ENCODE data around the gene DLX1.

The DLX1 gene

DNA sequence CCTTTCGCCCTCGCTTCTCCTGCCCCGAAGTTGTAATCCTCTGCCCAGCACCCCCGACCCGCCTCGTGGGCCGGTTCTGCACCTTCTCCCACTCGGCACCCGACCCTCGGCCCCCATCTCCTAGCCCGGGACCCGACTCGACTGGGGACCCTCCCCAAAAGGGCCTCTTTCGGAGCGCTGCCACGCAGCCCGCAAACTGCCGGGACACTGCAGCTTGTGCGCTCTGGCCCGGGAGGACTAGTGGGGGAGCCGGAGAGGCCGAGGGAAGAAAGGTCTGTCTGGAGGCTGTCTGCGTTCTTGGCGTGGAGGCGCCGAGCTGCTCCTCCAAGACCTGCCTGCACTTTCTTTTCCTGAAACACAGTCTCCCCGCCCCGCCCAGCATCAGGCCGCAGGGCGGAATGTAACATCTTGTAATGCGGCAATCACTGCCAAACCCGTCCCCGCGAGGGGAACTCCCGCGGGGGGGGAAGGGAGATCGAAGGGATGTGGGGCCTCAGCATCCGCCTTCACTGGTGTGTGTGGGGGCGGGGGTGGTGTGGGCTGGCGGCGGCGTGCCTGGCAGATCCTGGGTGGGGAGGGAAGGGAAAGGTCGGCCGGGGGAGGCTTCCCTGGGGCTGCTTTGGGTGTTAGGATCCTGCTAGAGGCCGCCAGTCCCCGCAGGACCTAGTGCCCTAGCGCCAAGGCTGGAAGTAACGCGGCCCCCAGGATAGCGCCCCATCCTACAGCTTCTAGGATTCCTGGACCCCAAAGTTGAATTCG is 10.0 kb downstream of the DLX1 start (continued):
- TF ChIP-seq GLIS2 (tag by site-specific recombination; IDR thresholded peaks at IDR 0.05) (peak; percentile 84), PRDM10 (tag by site-specific recombination; IDR thresholded peaks at IDR 0.05) (0 out of 2 replicates have a peak, but pooled peaks have one; percentile 6), ZNF639 (tag by site-specific recombination; IDR thresholded peaks at IDR 0.05) (no peak), EGR2 (tag by site-specific recombination; IDR thresholded peaks at IDR 0.05; ENCODE audit: low read depth) (peak; percentile 85), KLF8 (tag by site-specific recombination; IDR thresholded peaks at IDR 0.05) (peak; percentile 90), ZBTB10 (tag by site-specific recombination; IDR thresholded peaks at IDR 0.05) (peak; percentile 71), ZNF785 (tag by site-specific recombination; IDR thresholded peaks at IDR 0.05) (no peak), HOXC10 (CRISPR knock-in tag; IDR thresholded peaks at IDR 0.05) (no peak), HOXD13 (CRISPR knock-in tag; IDR thresholded peaks at IDR 0.05; ENCODE audit: borderline replicate concordance) (no peak), ZXDB (tag by site-specific recombination; IDR thresholded peaks at IDR 0.05) (0 out of 2 replicates have a peak, but pooled peaks have one; percentile 6), KLF10 (tag by site-specific recombination; IDR thresholded peaks at IDR 0.05) (no peak; the same call in 1 of the 2 replicates), TSHZ1 (tag by site-specific recombination; IDR thresholded peaks at IDR 0.05; ENCODE audit: borderline replicate concordance) (0 out of 2 replicates have a peak, but pooled peaks have one; percentile 22), ZNF670 (tag by site-specific recombination; IDR thresholded peaks at IDR 0.05; ENCODE audit: low read depth) (no peak), ZNF660 (tag by site-specific recombination; IDR thresholded peaks at IDR 0.05) (peak; percentile 51), ZNF132 (tag by site-specific recombination; IDR thresholded peaks at IDR 0.05; ENCODE audit: borderline replicate concordance) (no peak), ZNF560 (tag by site-specific recombination; IDR thresholded peaks at IDR 0.05; ENCODE audit: borderline replicate concordance) (no peak), ZNF214 (tag by site-specific recombination; IDR thresholded peaks at IDR 0.05; ENCODE audit: borderline replicate concordance) (no peak), ZNF843 (tag by site-specific recombination; IDR thresholded peaks at IDR 0.05) (0 out of 2 replicates have a peak, but pooled peaks have one; percentile 12), ZNF2 (tag by site-specific recombination; IDR thresholded peaks at IDR 0.05) (0 out of 2 replicates have a peak, but pooled peaks have one; percentile 41), ZFP69B (tag by site-specific recombination; IDR thresholded peaks at IDR 0.05) (peak; percentile 74; the same call in 1 of the 2 replicates), ZNF274 (IDR thresholded peaks at IDR 0.05; ENCODE audit: low read length) (no peak), ZNF274 (tag by site-specific recombination; IDR thresholded peaks at IDR 0.05; ENCODE audit: borderline replicate concordance) (no peak)
- TF ChIP-seq, protein P1, sequence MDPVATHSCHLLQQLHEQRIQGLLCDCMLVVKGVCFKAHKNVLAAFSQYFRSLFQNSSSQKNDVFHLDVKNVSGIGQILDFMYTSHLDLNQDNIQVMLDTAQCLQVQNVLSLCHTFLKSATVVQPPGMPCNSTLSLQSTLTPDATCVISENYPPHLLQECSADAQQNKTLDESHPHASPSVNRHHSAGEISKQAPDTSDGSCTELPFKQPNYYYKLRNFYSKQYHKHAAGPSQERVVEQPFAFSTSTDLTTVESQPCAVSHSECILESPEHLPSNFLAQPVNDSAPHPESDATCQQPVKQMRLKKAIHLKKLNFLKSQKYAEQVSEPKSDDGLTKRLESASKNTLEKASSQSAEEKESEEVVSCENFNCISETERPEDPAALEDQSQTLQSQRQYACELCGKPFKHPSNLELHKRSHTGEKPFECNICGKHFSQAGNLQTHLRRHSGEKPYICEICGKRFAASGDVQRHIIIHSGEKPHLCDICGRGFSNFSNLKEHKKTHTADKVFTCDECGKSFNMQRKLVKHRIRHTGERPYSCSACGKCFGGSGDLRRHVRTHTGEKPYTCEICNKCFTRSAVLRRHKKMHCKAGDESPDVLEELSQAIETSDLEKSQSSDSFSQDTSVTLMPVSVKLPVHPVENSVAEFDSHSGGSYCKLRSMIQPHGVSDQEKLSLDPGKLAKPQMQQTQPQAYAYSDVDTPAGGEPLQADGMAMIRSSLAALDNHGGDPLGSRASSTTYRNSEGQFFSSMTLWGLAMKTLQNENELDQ (tag by site-specific recombination; IDR thresholded peaks at IDR 0.05; ENCODE audit: low read depth), result no peak
